ENCODE data around the gene GATAD1. TPM values are rescaled to one million over a fixed set of nuclear protein-coding genes. Genes with fewer than 3 reads are reported as not detected.
"Not testable (repeated sequence)": the region's sequence is repeated elsewhere in the genome, so short reads cannot be mapped to it uniquely, and the experiment has no call there.

GATAD1 gene
- polyA plus RNA-seq, 1 experiment = 17.4 TPM

GRCh38 chr7:92404170-92404614 lies 43.1 kb upstream of the GATAD1 start:
- TF ChIP-seq CTCF (IDR thresholded peaks at IDR 0.05; ENCODE audit: insufficient read depth, low read depth, low read length) = no peak; the same call in 1 of the 2 replicates
- ChIA-PET CTCF (interaction anchor here (1.4 kb wide), 1 partner anchor 43 kb away, joined by 3 read pairs; the partner anchor contains the start of gene GATAD1), POLR2A (no interaction called here)
- H3K36me3 ChIP-seq (ENCODE audit: control insufficient read depth, insufficient read depth, low read length) = no peaks in the 10 kb centered on the region
- no peak overlapping the region for H3K4me3 ChIP-seq (ENCODE audit: low read depth, low read length)
- no peak for DNase-seq (ENCODE audit: low read depth)
- H3K27me3 ChIP-seq (ENCODE audit: control insufficient read depth, insufficient read depth, low read length) = no peaks in the 10 kb centered on the region

GRCh38 chr7:92409357-92409756 lies 37.9 kb upstream of the GATAD1 start:
- Histone ChIP-seq H3K36me3 (ENCODE audit: control insufficient read depth, insufficient read depth, low read length) (no peaks in the 10 kb centered on the region), H3K27me3 (ENCODE audit: control insufficient read depth, insufficient read depth, low read length) (peaks cover 4% of the 10 kb centered on the region), H3K4me3 (ENCODE audit: low read depth, low read length) (no peak overlapping the region)
- no peak for TF ChIP-seq CTCF (IDR thresholded peaks at IDR 0.05; ENCODE audit: insufficient read depth, low read depth, low read length)
- ChIA-PET CTCF (interaction anchor here (1.4 to 2.4 kb wide), 2 partner anchors 15 to 16 kb away, joined by 3 to 10 read pairs; no protein-coding TSS in a partner anchor), POLR2A (no interaction called here)
- no peak for DNase-seq (ENCODE audit: low read depth)

GRCh38 chr7:92410162-92410561 lies 37.1 kb upstream of the GATAD1 start:
- H3K27me3 ChIP-seq (ENCODE audit: control insufficient read depth, insufficient read depth, low read length); DNase-seq (ENCODE audit: low read depth); H3K36me3 ChIP-seq (ENCODE audit: control insufficient read depth, insufficient read depth, low read length); POLR2A ChIA-PET; H3K4me3 ChIP-seq (ENCODE audit: low read depth, low read length): not testable (repeated sequence)
- CTCF ChIA-PET = interaction anchor here (2.4 kb wide), 1 partner anchor 14 kb away, joined by 10 read pairs; no protein-coding TSS in a partner anchor

GRCh38 chr7:92412745-92413144 lies 34.5 kb upstream of the GATAD1 start:
- TF ChIP-seq CTCF (IDR thresholded peaks at IDR 0.05; ENCODE audit: insufficient read depth, low read depth, low read length) = no peak
- Histone ChIP-seq H3K4me3 (ENCODE audit: low read depth, low read length) (no peak overlapping the region), H3K36me3 (ENCODE audit: control insufficient read depth, insufficient read depth, low read length) (no peaks in the 10 kb centered on the region), H3K27me3 (ENCODE audit: control insufficient read depth, insufficient read depth, low read length) (peaks cover 7% of the 10 kb centered on the region)
- DNase-seq (ENCODE audit: low read depth) = no peak
- CTCF ChIA-PET = interaction anchor here (1.0 to 5.3 kb wide), 3 partner anchors 12 to 233 kb away, joined by 3 to 36 read pairs (median 10); partner anchors contain the start of genes GATAD1 and LRRD1
- POLR2A ChIA-PET = no interaction called here

- Histone ChIP-seq H3K27me3 (ENCODE audit: control insufficient read depth, insufficient read depth, low read length) (peaks cover 7% of the 10 kb centered on the region), H3K36me3 (ENCODE audit: control insufficient read depth, insufficient read depth, low read length) (no peaks in the 10 kb centered on the region), H3K4me3 (ENCODE audit: low read depth, low read length) (no peak overlapping the region)
- no peak for TF ChIP-seq CTCF (IDR thresholded peaks at IDR 0.05; ENCODE audit: insufficient read depth, low read depth, low read length)
- POLR2A ChIA-PET = no interaction called here
- CTCF ChIA-PET = interaction anchor here (1.0 to 5.3 kb wide), 3 partner anchors 12 to 234 kb away, joined by 3 to 36 read pairs (median 10); partner anchors contain the start of genes GATAD1 and LRRD1
- no peak for DNase-seq (ENCODE audit: low read depth)
Measured at GRCh38 chr7:92413550-92413949, 33.7 kb upstream of the GATAD1 start.

- Histone ChIP-seq H3K36me3 (ENCODE audit: control insufficient read depth, insufficient read depth, low read length) (no peaks in the 10 kb centered on the region), H3K4me3 (ENCODE audit: low read depth, low read length) (no peak overlapping the region), H3K27me3 (ENCODE audit: control insufficient read depth, insufficient read depth, low read length) (peaks cover 7% of the 10 kb centered on the region)
- CTCF ChIA-PET = interaction anchor here (0.7 to 5.3 kb wide), 3 partner anchors 10 to 159 kb away, joined by 3 to 36 read pairs (median 20); partner anchors contain the start of gene GATAD1
- POLR2A ChIA-PET = no interaction called here
- no peak for DNase-seq (ENCODE audit: low read depth)
- TF ChIP-seq CTCF (IDR thresholded peaks at IDR 0.05; ENCODE audit: insufficient read depth, low read depth, low read length) = no peak
Measured at GRCh38 chr7:92415225-92415624, 32.1 kb upstream of the GATAD1 start.
